HepG2 (cell line): ENCODE data around the gene COLEC12. TPM values are rescaled to one million over a fixed set of nuclear protein-coding genes. Genes with fewer than 3 reads are reported as not detected.

ENCODE experiments used
- ATAC-seq: fragments of 200-7000 bp; cut with Tn5 transposase; 3 replicates; pipeline ENCODE4 v1.9.1; 2020; ENCODE audit warnings: mild to moderate bottlenecking, moderate library complexity
- BruUV-seq: library from RNA; stranded (reverse); fragments of 400-500 nt; replicated peaks from 2 replicates; lab custom pipeline; 2021; lab: Mats Ljungman, UMichigan
- CTCF ChIA-PET: fragments of 300-600 bp; formaldehyde crosslinking; extraction: SDS; loops from one replicate; lab custom pipeline; 2021; ENCODE audit warnings: low total read pairs, inconsistent platforms, low intra/inter-chr PET ratio; lab: Yijun Ruan, JAX
- POLR2A ChIA-PET: fragments of 350-600 bp; sonication (Branson Sonifier 250); formaldehyde crosslinking; loops from one replicate; lab custom pipeline; 2020; ENCODE audit warnings: antibody characterized with exemption, inconsistent platforms; lab: Yijun Ruan, JAX
- DNase-seq: peaks from one replicate; pipeline ENCODE4 v3.0.0-alpha.2; 2015; ENCODE audit warnings: low spot score
- FAIRE-seq: peaks from 3 replicates; lab custom pipeline; 2011; peaks lifted over from hg19 to GRCh38; lab: Jason Lieb, UNC
- H2AFZ ChIP-seq: one replicate; pipeline ENCODE4 v1.6.1; 2011; ENCODE audit warnings: low read length, inconsistent platforms
- H3K27ac ChIP-seq: fragments of 300-600 bp; 3 replicates; pipeline ENCODE4 v1.8.0; 2011; ENCODE audit warnings: mixed run types, mild to moderate bottlenecking, mixed read lengths, low read length, inconsistent platforms; ENCODE audit not compliant: insufficient read depth; ENCODE audit errors: extremely low read length
- H3K27me3 ChIP-seq, 2 experiments: fragments of 200-600 bp in 1 of 2; 2 replicates in 1 of 2; 3 replicates in 1 of 2; pipeline versions ENCODE4 v1.6.0 to v1.8.0; 2011; ENCODE audit warnings: low read length in 2 of 2, mild to moderate bottlenecking in 2 of 2, moderate library complexity in 2 of 2, inconsistent platforms in 1 of 2; ENCODE audit not compliant: insufficient read depth in 2 of 2, control insufficient read depth in 1 of 2
- H3K36me3 ChIP-seq, 2 experiments: fragments of 200-600 bp in 1 of 2; replicated peaks in 1 of 2; 2 replicates in 1 of 2; 3 replicates in 1 of 2; pipeline versions ENCODE4 v1.5.1 to v1.8.0; 2011; ENCODE audit warnings: low read length in 2 of 2, inconsistent platforms in 1 of 2; ENCODE audit not compliant: insufficient read depth in 2 of 2, control insufficient read depth in 1 of 2
- H3K4me1 ChIP-seq: 2 replicates; pipeline ENCODE4 v1.5.1; 2012; ENCODE audit warnings: low read length, inconsistent platforms; ENCODE audit not compliant: insufficient read depth
- H3K4me2 ChIP-seq: 2 replicates; pipeline ENCODE4 v1.6.0; 2011; ENCODE audit warnings: low read depth, low read length, inconsistent platforms
- H3K4me3 ChIP-seq, 3 experiments: fragments of 200-600 bp in 1 of 3; sonication (generic), shearing (Covaris generic) in 1 of 3; replicated peaks in 1 of 3; 2 replicates each; pipeline ENCODE4 v1.5.1; 2011 to 2016; ENCODE audit warnings: low read length in 3 of 3, inconsistent platforms in 2 of 3, low read depth in 2 of 3, mild to moderate bottlenecking in 2 of 3, control low read depth in 1 of 3, mixed read lengths in 1 of 3; ENCODE audit not compliant: insufficient read depth in 1 of 3
- H3K79me2 ChIP-seq: one replicate; pipeline ENCODE4 v1.6.1; 2011; ENCODE audit warnings: low read length, inconsistent platforms; ENCODE audit not compliant: insufficient read depth
- H3K9ac ChIP-seq: 2 replicates; pipeline ENCODE4 v1.6.0; 2011; ENCODE audit warnings: mild to moderate bottlenecking, low read depth, low read length, inconsistent platforms; ENCODE audit not compliant: insufficient read depth
- H3K9me3 ChIP-seq: 2 replicates; pipeline ENCODE4 v1.5.1; 2012; ENCODE audit warnings: mild to moderate bottlenecking, low read length
- H4K20me1 ChIP-seq: 2 replicates; pipeline ENCODE4 v1.6.0; 2011; ENCODE audit warnings: inconsistent platforms, mild to moderate bottlenecking, low read length, moderate library complexity; ENCODE audit not compliant: insufficient read depth
- BORCS8-MEF2B ChIP-seq: sonication (generic); formaldehyde crosslinking; IDR thresholded peaks from 2 replicates; pipeline ENCODE4 v1.8.0; 2022; ENCODE audit warnings: mild to moderate bottlenecking, missing genetic modification reagents
- BRCA1 ChIP-seq: sonication (generic); formaldehyde crosslinking; IDR thresholded peaks from 2 replicates; pipeline ENCODE4 v1.4.0; 2020; ENCODE audit warnings: missing genetic modification reagents
- GTF2F1 ChIP-seq: fragments of 150-350 bp; IDR thresholded peaks from 2 replicates; pipeline ENCODE4 v1.6.1; 2014; ENCODE audit warnings: low read length
- RCOR2 ChIP-seq: IDR thresholded peaks from 2 replicates; pipeline ENCODE4 v1.6.1; 2016; ENCODE audit warnings: missing biosample characterization, missing genetic modification reagents
- SRSF1 ChIP-seq: fragments of 200-400 bp; formaldehyde crosslinking; optimal IDR thresholded peaks from 2 replicates; pipeline ENCODE3; 2017; ENCODE audit warnings: mild to moderate bottlenecking, low read depth, low read length, moderate library complexity
- TOPORS ChIP-seq: sonication (generic); formaldehyde crosslinking; IDR thresholded peaks from 2 replicates; pipeline ENCODE4 v1.8.0; 2023; ENCODE audit warnings: mild to moderate bottlenecking, missing genetic modification reagents
- ZBTB7A ChIP-seq: sonication (generic); formaldehyde crosslinking; IDR thresholded peaks from 2 replicates; pipeline ENCODE4 v1.8.0; 2022; ENCODE audit warnings: mild to moderate bottlenecking, missing genetic modification reagents
- ZNF17 ChIP-seq: sonication (generic); formaldehyde crosslinking; IDR thresholded peaks from 2 replicates; pipeline ENCODE4 v1.5.0; 2020; ENCODE audit warnings: mild to moderate bottlenecking, missing genetic modification reagents
- WGBS: methylation state at CpG from one replicate; pipeline ENCODE4 v1.1.6; 2017; ENCODE audit warnings: low lambda C conversion rate; 5-methylcytosine and 5-hydroxymethylcytosine counted together
- in situ Hi-C: cut with HindIII; loops from 2 replicates; pipeline ENCODE4 v1.10.0; 2017; ENCODE audit warnings: low pct_unique_long_range_greater_than_20kb; ENCODE audit not compliant: extremely low pct_ligation_motif_present
- intact Hi-C: fragments of 100-400 bp; cut with micrococcal nuclease; formaldehyde crosslinking; loops from one replicate; pipeline ENCODE4 v1.10.0; 2022; ENCODE audit not compliant: unreplicated experiment
- polyA plus RNA-seq, 8 experiments: library from polyadenylated mRNA; depleted of rRNA in 3 of 8; stranded (reverse) in 7 of 8; unstranded in 1 of 8; fragments of >200 nt; fragmentation: Illumina TruSeq in 4 of 8; extraction: Trizol in 4 of 8; gene quantifications; 2 replicates each; pipeline versions ENCODE4 v1.2.1 to v1.2.3, GENCODE V29; 2011 to 2016; ENCODE audit warnings: low read depth in 4 of 8, missing spikeins in 1 of 8, mixed read lengths in 1 of 8; ENCODE audit not compliant: insufficient read depth in 1 of 8
- total RNA-seq, 5 experiments: library from RNA; depleted of rRNA; stranded (reverse); fragments of >200 nt; fragmentation: Illumina TruSeq; extraction: Trizol; gene quantifications; 2 replicates each; pipeline ENCODE4 v1.2.3, GENCODE V29; 2016; ENCODE audit warnings: low read depth in 1 of 5
- TF ChIP-seq, protein P1 (sequence below): sonication (generic); formaldehyde crosslinking; IDR thresholded peaks from 2 replicates; pipeline ENCODE4 v1.4.0; 2020; ENCODE audit warnings: mild to moderate bottlenecking, low read depth, missing genetic modification reagents
- TF ChIP-seq, protein P2 (sequence below): sonication (generic); formaldehyde crosslinking; conservative IDR thresholded peaks from 2 replicates; pipeline ENCODE4 v1.8.1; 2023; ENCODE audit warnings: missing genetic modification reagents

Gene COLEC12
- total and polyA plus RNA-seq, 2 of the 13 experiments (the other 11 are each of a cell fraction or from before 2014, with no cell fraction given), result 0.02 to 0.11 TPM

DNA sequence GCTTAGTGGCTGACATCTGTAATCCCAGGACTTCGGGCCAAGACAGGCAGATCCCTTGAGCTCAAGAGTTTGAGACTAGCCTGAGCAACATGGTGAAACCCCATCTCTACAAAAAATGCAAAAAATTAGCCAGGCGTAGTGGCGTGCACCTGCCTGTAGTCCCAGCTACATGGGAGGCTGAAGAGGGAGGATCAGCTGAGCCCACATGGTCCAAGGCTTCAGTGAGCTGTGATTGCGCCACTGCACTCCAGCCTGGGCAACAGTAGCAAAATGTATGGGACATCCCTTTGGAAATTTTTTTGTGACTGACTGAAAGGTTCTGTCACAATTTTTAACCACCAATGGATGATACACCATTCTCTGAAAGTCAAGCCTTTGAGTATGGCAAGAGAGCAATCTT, 6.3 kb upstream of the COLEC12 start:
- H3K9me3 ChIP-seq, result no peaks in the 10 kb centered on the region
- H3K36me3 ChIP-seq, result no peaks in the 10 kb centered on the region
- no peaks in the 10 kb centered on the region for H4K20me1 ChIP-seq
- 0 out of 2 replicates have a peak, but pooled peaks cover 7% of the 10 kb centered on the region for H3K4me1 ChIP-seq
- TF ChIP-seq TOPORS (CRISPR knock-in tag) (no peak), SRSF1 (no peak), RCOR2 (CRISPR knock-in tag) (no peak), ZBTB7A (no peak), ZNF17 (no peak), GTF2F1 (no peak), BORCS8-MEF2B (CRISPR knock-in tag) (no peak), BRCA1 (CRISPR knock-in tag) (no peak)
- TF ChIP-seq, protein P1, sequence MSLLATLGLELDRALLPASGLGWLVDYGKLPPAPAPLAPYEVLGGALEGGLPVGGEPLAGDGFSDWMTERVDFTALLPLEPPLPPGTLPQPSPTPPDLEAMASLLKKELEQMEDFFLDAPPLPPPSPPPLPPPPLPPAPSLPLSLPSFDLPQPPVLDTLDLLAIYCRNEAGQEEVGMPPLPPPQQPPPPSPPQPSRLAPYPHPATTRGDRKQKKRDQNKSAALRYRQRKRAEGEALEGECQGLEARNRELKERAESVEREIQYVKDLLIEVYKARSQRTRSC, result no peak
- TF ChIP-seq, protein P2, sequence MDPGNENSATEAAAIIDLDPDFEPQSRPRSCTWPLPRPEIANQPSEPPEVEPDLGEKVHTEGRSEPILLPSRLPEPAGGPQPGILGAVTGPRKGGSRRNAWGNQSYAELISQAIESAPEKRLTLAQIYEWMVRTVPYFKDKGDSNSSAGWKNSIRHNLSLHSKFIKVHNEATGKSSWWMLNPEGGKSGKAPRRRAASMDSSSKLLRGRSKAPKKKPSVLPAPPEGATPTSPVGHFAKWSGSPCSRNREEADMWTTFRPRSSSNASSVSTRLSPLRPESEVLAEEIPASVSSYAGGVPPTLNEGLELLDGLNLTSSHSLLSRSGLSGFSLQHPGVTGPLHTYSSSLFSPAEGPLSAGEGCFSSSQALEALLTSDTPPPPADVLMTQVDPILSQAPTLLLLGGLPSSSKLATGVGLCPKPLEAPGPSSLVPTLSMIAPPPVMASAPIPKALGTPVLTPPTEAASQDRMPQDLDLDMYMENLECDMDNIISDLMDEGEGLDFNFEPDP, result no peak
- no TSS peak for BruUV-seq
- intact Hi-C loops, result no loop called here
- H3K9ac ChIP-seq, result no peak overlapping the region
- H3K79me2 ChIP-seq, result no peaks in the 10 kb centered on the region
- no peak for FAIRE-seq
- ATAC-seq, result no peak
- ChIA-PET CTCF (no interaction called here), POLR2A (no interaction called here)
- no peak overlapping the region for H3K4me2 ChIP-seq
- H2AFZ ChIP-seq, result no peak overlapping the region
- no peak overlapping the region for H3K4me3 ChIP-seq
- DNase-seq, result no peak
- H3K27ac ChIP-seq, result no peak overlapping the region
- in situ Hi-C loops, result no loop called here
- 0 out of 5 replicates have a peak, but pooled peaks cover 0 to 3% of the 10 kb centered on the region in 2 experiments for H3K27me3 ChIP-seq
- 62% methylated on average over 4 of the region's 4 CpGs for WGBS
